NCI-H524 (cell line): ENCODE measurements around the gene PPIL4.
A peak's percentile ranks its signal among the peaks of the same experiment; 100 is the strongest.

Experiments
- DNase-seq, 2 experiments: peaks; one replicate each; lab custom pipeline; 2025; lab: John Stamatoyannopoulos, UW

Gene PPIL4

GRCh38 chr6:149545754-149546471 lies at the start of gene PPIL4:
TSS of gene PPIL4 (minus strand) at chr6:149546043. CDS start at chr6:149546005, 38 bp downstream.
- DNase-seq: peak; percentile 88 to 94

- no peak for DNase-seq
Observed at GRCh38 chr6:149593408-149593807, 47.6 kb upstream of the PPIL4 start.

- DNase-seq: no peak
Observed at GRCh38 chr6:149592983-149593382, 47.1 kb upstream of the PPIL4 start.

GRCh38 chr6:149586149-149586548 lies 40.3 kb upstream of the PPIL4 start:
- peak; percentile 60 to 77 for DNase-seq

GRCh38 chr6:149581349-149581748 lies 35.5 kb upstream of the PPIL4 start:
- DNase-seq: no peak

- DNase-seq: no peak
Observed at GRCh38 chr6:149580880-149581279, 35.0 kb upstream of the PPIL4 start.

GRCh38 chr6:149567945-149568585 lies 22.2 kb upstream of the PPIL4 start:
- no peak for DNase-seq

- DNase-seq: no peak
Observed at GRCh38 chr6:149567194-149567586, 21.3 kb upstream of the PPIL4 start.

- peak; percentile 56 to 61 for DNase-seq
Observed at GRCh38 chr6:149566410-149567193, 20.8 kb upstream of the PPIL4 start.

GRCh38 chr6:149565527-149566409 lies 19.9 kb upstream of the PPIL4 start, which contains the start of gene GINM1:
TSS of gene GINM1 (plus strand) at chr6:149566375. CDS start at chr6:149566415, 40 bp downstream.
- peak; percentile 93 to 96 for DNase-seq

GRCh38 chr6:149563928-149564325 lies 18.1 kb upstream of the PPIL4 start:
- DNase-seq: no peak

GRCh38 chr6:149563203-149563927 lies 17.5 kb upstream of the PPIL4 start:
- DNase-seq: no peak

- peak in 1 of 2 experiments; percentile 48 for DNase-seq
Observed at GRCh38 chr6:149560736-149561135, 14.9 kb upstream of the PPIL4 start.

- no peak for DNase-seq
Observed at GRCh38 chr6:149559389-149559788, 13.5 kb upstream of the PPIL4 start.

- DNase-seq: no peak
Observed at GRCh38 chr6:149558029-149558428, 12.2 kb upstream of the PPIL4 start.

GRCh38 chr6:149551920-149552319 lies 6.1 kb upstream of the PPIL4 start:
- no peak for DNase-seq

- peak; percentile 35 to 57 for DNase-seq
Observed at GRCh38 chr6:149545258-149545753, 537 bp downstream of the PPIL4 start.

GRCh38 chr6:149544646-149545257 lies 1.1 kb downstream of the PPIL4 start:
- DNase-seq: no peak

GRCh38 chr6:149541139-149541538 lies 4.7 kb downstream of the PPIL4 start:
- DNase-seq: no peak

- DNase-seq: no peak
Observed at GRCh38 chr6:149534742-149535141, 11.1 kb downstream of the PPIL4 start.
